GM19452 (cell line): ENCODE measurements around the gene STOML2.
A peak's percentile ranks its signal among the peaks of the same experiment; 100 is the strongest.

Experiments
- ATAC-seq: cut with Tn5 transposase; IDR thresholded peaks from one replicate; pipeline ENCODE4 v1.9.1; 2021; ENCODE audit not compliant: unreplicated experiment

The STOML2 gene

GRCh38 chr9:35072461-35073278 lies 30.3 kb downstream of the STOML2 start, which contains the start of gene VCP:
Gene VCP (minus strand): TSS chr9:35072625. CDS start chr9:35072353, 272 bp downstream.
- peak; percentile 83 for ATAC-seq

GRCh38 chr9:35071814-35072460 lies 31.0 kb downstream of the STOML2 start:
- ATAC-seq: peak; percentile 50

DNA sequence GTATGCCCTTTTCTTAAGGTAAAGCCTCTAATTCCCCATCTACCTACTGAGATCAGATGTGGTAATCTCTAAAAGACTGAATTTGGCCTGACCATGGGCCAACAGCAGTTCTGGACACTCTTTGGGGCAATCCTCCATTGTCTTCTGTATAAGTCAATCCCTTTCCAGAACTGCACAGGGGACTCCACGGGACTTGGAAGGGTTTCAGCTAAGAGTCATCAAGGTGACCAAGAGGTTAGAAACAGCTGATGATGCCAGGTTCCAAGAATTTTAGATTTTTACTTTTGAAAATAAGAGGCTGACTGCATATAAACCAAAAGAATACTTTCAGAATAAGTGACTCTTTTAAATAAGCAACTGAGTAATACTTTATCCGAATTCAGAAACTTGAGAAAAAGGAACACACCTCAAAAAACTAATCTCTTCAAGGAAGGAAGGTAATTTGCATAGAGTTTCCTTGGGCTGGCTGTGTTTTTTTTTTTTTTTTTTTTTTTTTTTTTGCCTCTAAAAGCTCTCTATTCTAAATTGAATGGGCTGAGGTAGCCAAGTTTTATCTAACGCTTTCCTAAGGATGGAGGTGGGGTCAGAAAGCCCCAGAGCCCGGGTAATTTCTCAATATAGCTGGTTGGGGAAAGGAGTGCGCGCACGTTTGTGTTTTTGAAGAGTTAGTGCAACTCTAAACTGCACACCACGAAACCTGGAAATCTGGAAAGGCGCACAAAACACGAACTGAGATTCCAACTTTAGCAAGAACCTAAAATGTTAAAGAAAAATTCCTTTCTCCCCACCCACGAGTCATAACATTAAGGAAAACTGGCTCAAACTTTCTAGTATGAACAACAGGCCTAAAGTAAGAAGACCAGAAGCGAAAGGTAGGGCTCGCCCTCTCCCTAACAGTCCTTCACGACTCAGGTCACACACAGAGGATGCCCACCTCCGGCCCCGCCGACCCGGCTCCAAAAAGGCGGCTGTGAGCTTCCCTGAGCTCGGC lies 31.8 kb downstream of the STOML2 start:
- no peak for ATAC-seq

DNA sequence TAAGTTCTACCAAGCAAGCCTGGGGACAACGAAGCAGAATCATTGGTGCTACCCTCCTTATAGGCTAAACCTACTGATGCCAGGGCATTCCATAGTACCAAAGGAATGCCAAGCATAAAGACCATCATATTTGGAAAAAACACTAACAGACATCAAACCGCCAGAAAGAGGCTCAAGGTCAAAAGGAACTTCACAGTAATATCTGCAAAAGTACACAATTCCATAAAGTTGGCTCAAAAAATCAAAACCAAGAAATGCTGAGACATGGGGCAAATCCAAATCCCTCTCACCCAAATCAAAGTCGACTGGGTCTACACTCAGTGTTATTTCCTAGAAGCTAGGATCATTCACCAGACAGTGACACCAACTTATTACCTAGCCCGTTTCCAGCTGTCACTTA lies 33.9 kb downstream of the STOML2 start:
- ATAC-seq: no peak

- ATAC-seq: no peak
Observed at GRCh38 chr9:35067056-35067455, 35.9 kb downstream of the STOML2 start.

- no peak for ATAC-seq
Observed at GRCh38 chr9:35060548-35061207, 42.3 kb downstream of the STOML2 start.

DNA sequence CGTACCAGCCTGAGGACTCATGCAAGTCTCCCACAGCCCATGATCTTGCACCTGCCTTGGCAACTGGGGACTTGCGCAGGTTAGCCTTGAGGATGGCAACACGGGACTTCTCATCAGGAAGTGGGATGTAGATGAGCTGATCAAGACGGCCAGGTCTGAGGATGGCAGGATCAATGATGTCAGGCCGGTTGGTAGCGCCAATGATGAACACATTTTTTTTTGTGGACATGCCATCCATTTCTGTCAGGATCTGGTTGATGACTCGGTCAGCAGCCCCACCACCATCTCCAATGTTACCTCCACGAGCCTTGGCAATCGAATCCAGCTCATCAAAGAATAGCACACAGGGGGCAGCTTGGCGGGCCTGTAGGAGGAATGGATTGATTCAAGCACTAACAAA lies 43.5 kb downstream of the STOML2 start:
- ATAC-seq: no peak

- no peak for ATAC-seq
Observed at GRCh38 chr9:35057271-35057620, 45.7 kb downstream of the STOML2 start.

- ATAC-seq: no peak
Observed at GRCh38 chr9:35056571-35057270, 46.2 kb downstream of the STOML2 start.

- no peak for ATAC-seq
Observed at GRCh38 chr9:35054871-35055644, 47.9 kb downstream of the STOML2 start.

DNA sequence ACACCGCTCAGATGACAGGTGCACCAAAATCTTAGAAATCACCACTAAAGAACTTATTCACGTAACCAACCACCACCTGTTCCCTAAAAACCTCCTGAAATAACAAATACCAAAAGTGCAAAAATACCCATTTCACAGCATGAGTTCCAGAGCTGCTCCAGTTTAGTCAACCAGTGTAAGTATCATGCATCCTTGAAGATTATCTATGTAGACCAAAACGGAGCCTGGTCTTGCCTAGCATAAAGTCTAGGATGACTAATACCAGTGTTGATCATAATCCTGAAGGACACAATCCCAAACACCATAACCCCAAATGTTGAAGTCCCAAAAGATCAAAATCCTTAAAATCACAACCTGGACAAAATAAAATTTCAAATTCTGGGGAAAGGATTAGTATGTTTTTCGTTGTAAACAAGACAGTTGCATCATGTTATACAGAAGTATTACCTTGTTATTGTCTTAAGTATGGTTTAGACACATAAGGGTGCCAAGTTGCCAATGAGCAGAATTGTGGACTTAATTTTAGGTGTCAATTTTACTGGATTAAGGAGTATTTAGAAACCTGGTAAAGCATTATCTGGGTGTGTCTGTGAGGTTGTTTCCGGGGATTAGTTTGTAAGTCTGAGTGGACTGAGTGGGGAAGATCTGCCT lies 48.6 kb downstream of the STOML2 start:
- ATAC-seq: no peak

- no peak for ATAC-seq
Observed at GRCh38 chr9:35051069-35051967, 51.6 kb downstream of the STOML2 start.
